Activated naive CD4-positive, alpha-beta T cell treated with anti-CD3 and anti-CD28 coated beads for 36 hours (primary cell): ENCODE measurements around the gene SDCCAG8. TPM values are rescaled to one million over a fixed set of nuclear protein-coding genes. Genes with fewer than 3 reads are reported as not detected.

Source experiments
- microRNA-seq: library from miRNA; unstranded; fragments of <30 nt; microRNA quantifications from one replicate; pipeline ENCODE4 v1.2.0, GENCODE V29; 2022; ENCODE audit warnings: borderline microRNAs expressed, borderline replicate concordance
- total RNA-seq, 2 experiments: library from RNA; stranded (reverse); gene quantifications; one replicate each; pipeline ENCODE4 v1.2.3, GENCODE V29; 2021

SDCCAG8 gene
- total RNA-seq, 2 experiments from 2014 or later: 24.5 to 29.9 TPM

Small RNA genes lying within 50 kb of the gene (microRNA-seq; reads per million reads assigned to microRNA genes)
- 4.4 reads per million for gene MIR4677

Other genes starting within 250 kb of the SDCCAG8 start
- gene CEP170, start 760 bp upstream of the SDCCAG8 start, total RNA-seq: 10 to 100 TPM; 52.9 to 53.0 TPM